LNCaP clone FGC (cell line): ENCODE measurements around the gene WDR37.

Experiments
- DNase-seq: peaks from one replicate; pipeline ENCODE4 v3.0.0-alpha.2; 2011; ENCODE audit warnings: low read depth
- H3K4me3 ChIP-seq: 2 replicates; pipeline ENCODE4 v1.5.1; 2011; ENCODE audit warnings: mild to moderate bottlenecking, low read depth, low read length, control low read depth
- TF ChIP-seq, protein P1 (sequence below): IDR thresholded peaks from 2 replicates; pipeline ENCODE4 v1.5.1; 2012; ENCODE audit warnings: mild to moderate bottlenecking; ENCODE audit not compliant: control insufficient read depth, insufficient read depth; ENCODE audit errors: extremely low read depth

WDR37 gene

DNA sequence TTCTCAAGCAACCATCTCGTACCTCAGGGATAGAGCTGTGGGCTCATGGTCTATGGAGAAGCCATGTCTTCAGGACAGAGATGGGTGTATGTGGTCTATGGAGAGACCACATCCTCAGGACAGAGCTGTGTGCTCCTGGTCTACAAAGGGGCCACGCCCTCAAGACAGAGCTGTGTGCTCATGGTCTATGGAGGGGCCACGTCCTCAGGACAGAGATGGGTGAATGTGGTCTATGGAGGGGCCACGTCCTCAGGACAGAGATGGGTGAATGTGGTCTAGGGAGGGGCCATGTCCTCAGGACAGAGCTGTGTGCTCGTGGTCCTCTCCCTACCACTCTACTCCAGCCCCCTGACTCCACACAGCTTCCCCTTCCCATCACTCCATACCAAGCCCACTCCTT, 117.8 kb downstream of the WDR37 start:
- no peak overlapping the region for H3K4me3 ChIP-seq
- TF ChIP-seq, protein P1, sequence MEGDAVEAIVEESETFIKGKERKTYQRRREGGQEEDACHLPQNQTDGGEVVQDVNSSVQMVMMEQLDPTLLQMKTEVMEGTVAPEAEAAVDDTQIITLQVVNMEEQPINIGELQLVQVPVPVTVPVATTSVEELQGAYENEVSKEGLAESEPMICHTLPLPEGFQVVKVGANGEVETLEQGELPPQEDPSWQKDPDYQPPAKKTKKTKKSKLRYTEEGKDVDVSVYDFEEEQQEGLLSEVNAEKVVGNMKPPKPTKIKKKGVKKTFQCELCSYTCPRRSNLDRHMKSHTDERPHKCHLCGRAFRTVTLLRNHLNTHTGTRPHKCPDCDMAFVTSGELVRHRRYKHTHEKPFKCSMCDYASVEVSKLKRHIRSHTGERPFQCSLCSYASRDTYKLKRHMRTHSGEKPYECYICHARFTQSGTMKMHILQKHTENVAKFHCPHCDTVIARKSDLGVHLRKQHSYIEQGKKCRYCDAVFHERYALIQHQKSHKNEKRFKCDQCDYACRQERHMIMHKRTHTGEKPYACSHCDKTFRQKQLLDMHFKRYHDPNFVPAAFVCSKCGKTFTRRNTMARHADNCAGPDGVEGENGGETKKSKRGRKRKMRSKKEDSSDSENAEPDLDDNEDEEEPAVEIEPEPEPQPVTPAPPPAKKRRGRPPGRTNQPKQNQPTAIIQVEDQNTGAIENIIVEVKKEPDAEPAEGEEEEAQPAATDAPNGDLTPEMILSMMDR: no peak

DNA sequence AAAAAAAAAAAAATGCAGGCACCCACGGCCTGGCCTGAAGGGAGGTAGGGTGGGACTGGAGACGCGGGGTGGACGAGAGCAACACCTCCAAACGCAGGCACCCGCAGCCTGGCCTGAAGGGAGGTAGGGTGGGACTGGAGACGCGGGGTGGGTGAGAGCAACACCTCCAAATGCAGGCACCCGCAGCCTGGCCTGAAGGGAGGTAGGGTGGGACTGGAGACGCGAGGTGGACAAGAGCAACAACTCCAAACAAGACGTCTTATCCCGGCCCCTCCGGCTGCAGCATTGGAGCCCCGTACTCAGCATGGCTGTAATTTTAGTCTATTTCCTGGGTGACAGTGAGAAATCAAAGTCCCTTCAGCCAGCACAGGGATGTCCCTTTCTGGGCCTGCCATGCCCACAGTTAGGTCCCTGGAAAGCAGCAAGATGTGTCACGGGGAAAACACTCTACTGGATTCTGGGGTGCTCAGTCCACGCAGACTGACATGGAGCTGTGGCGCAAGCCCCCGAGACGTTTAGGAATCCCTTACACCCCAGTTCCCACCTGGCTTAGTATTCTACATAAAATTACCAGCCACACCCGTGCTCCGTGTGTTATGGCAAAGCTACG, 119.9 kb downstream of the WDR37 start:
- no peak overlapping the region for H3K4me3 ChIP-seq
- TF ChIP-seq, protein P1: no peak
- DNase-seq: no peak

More for the DNA sequence above, 117.8 kb downstream of the WDR37 start:
- DNase-seq: no peak

DNA sequence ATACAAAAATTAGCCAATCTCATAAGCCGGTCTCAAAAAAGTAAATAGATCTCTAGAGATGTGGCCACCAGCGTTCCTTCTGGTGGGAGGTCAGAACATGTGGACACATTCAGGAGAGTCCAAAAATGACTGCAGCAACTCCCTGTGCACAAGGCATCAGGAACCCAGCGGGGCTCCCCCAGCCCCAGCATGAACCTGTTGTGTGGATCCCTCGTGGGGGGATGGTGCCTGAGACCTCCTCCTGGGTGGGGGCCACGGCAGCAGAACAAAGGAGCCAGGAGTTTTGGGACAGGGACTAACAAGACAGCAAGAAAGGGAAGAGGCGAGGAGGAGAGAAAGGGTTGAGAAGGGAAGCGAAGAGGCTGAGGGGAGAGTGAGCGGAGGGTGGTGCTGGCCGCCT, 121.8 kb downstream of the WDR37 start:
- H3K4me3 ChIP-seq: no peak overlapping the region

DNA sequence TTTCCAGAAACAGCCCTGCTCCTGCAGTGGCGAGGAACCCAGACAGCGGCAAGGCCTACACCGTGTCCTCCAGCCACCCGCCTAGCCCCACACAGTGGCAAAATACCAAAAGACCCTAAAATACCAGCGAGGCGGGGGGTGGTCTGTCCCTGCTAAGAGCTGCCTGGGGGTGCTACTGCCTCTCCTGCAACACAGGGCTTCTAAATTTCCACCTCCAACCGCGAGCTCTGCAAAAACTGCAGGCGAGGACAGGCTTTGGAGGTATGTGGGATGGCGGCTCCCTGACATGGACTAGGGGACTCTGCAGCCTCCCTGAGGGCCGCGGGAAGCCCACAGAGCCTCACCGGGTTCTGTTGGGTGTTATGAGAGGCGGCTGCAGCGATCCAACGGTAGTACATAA, 122.3 kb downstream of the WDR37 start:
- no peak overlapping the region for H3K4me3 ChIP-seq
- no peak for DNase-seq
- TF ChIP-seq, protein P1: no peak

More for the DNA sequence above, 121.8 kb downstream of the WDR37 start:
- TF ChIP-seq, protein P1: no peak
- no peak for DNase-seq

DNA sequence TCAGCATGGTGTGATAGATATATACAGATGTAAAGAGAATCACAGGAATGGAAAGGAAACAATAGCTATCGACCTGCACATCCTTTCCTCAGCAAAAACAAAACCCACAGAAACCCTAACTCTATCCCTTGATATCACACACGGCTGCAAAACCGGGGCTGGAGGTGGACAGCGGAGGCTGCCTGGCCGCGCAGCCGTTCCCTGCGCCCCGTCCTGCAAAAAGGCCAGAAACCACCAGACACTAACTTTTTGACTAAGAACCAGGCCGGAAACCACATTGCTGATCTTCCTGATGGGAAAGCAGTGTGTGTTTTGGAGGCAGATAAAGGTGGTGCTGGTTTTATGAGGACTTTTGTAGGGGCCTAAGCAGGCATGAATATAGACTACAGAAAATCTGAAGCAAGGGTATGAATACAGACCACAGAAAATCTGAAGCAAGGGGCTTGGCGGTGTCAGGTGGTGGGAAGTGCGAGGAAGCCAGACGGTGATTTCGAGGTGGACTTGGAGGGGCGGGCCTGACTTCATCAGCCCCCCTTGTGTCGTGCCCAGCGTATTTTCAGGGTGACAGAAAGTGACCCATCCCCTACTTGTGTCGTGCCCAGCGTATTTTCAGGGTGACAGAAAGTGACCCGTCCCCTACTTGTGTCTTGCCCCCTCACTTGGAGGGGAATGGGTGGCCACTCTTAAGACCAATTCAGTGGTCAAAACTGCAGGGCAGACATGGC, 123.3 kb downstream of the WDR37 start:
- TF ChIP-seq, protein P1: no peak
- H3K4me3 ChIP-seq: no peak overlapping the region
- no peak for DNase-seq

DNA sequence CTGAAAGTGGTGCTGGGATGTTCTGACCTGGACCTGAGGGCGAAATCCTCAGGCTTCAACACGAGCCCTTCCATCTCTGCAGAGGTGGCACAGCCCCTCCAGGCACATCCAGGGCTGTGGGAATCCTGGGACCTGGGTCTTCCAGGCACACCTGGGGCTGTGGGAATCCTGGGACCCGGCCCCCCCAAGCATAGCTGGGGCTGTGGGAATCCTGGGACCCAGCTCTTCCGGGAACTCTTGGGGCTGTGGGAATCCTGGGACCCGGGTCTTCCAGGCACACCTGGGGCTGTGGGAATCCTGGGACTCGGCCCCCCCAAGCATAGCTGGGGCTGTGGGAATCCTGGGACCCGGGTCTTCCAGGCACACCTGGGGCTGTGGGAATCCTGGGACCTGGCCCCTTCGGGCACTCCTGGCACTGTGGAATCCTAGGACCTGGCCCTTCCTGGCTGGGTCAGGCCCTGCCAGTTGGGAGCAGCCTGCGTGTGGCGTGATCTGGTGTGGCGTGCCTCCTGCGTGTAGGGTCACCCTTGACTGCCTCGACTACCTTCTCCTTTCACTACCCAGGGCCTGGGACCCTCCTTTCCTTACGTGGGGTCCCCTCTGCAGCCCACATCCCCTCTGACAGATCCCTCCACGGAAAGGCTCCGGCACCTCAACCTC, 124.0 kb downstream of the WDR37 start:
- TF ChIP-seq, protein P1: no peak
- DNase-seq: no peak
- no peak overlapping the region for H3K4me3 ChIP-seq
